ENCODE measurements around the gene TPCN2.

The TPCN2 gene

DNA sequence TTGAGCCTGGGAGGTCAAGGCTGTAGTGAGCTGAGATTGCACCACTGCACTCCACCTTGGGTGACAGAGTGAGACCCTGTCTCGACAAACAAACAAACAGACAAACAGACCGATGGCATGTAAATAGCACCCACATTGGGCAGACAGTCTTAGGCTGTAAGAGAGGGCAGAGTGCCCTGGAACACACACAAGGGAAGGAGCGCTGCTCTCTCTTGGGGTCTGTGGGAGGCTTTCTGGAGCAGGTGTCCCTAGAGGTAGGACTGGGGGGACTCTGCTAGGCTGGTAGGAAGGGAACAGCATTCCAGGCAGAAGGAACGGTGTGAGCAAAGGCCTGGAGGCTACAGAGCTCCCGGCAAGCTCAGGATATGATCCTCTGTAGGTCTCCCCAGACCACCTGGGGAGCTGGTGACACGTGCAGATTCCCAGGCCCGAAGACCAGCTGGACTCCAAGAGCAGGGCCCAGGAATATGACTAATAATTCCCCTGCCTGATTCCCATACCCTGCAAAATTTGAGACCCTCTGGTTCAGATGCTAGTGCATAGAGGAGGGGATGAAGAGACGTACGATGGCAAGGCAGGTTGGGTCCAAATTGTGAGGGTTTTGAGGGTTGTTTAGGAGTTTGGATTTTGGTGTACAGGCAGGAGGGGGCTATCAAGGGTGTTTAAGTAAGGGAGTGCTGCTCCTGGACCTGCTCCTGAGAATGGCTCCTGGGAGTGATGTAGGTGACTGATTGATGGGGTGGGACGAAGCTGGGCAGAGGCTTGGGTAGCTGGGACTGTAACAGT lies 118.6 kb downstream of the TPCN2 start:
- DNase-seq (ENCODE audit: low read depth) = no peak

DNA sequence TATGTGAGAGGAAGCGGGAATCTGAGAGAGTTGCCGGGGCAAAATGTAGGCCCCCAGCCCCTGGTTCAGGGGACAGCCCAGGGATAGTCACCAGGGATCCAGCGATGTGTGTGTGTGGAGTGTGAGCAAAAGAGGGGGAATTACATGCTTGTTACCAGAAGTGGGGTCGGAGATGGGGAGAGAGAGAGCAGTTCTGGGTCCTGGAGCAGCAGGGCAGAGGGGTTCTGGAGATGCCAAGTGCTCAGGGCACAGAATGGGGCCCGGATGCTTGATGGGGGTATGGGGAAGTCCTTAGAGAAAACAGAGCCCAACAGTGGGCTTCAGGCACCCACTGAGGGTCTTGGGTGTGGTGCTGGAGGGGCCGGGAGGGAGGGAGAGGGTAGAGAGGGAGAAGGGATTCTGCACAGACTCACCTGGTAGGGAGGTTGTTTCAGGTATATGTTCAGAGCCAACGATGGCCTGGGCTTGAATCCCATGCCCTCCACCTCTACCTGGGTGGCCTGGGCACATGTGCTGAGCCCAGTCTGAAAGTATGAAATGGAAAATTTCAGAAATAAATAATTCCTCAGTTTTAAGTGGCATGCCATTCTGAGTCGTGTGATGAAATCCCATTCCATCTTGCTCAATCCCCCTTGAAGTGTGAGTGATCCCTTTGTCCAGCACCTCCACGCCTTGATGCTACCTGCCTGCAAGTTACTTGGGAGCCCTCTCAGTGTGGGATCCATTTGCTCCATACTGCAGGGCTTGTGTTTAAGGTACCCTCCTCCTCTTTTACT lies 119.4 kb downstream of the TPCN2 start:
- no peak for DNase-seq (ENCODE audit: low read depth)

DNA sequence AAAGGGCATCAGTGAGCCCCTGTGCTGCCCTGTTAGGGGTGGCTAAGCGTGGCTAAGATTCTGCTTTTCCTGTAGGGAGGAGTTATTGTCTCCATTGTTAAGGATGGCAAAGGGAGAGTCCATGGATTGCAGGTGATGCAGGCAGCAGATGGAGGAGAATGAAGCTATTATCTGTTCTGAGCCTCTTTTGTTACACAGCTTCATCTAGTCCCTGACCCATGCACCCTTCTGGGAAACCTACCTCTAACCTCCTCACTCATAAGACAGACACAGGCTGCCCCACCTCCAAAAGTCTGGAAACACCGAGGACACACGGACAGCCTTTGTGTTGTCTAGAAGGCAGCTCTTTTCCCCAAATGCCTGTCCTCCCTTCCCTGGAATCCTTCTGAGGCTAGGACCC lies 120.7 kb downstream of the TPCN2 start:
- no peak for DNase-seq (ENCODE audit: low read depth)

DNA sequence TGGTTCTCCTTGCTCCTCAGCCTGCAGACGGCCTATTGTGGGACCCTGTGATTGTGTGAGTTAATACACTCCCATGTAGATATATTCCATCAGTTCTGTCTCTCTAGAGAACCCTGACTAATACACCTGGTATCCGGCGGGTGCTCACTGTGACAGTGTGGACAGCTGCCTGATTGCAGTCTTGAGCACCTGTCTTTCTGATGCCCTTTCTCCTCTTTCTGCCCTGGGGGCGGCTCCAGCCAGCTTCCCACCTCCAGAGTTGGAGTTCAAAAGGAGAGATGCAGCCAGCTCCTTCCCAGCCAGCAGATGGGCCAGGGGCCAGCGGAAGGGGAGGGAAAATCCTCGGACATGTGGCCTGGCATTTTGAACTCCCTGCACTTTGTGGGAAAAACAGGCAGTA lies 122.0 kb downstream of the TPCN2 start:
- no peak for DNase-seq (ENCODE audit: low read depth)

DNA sequence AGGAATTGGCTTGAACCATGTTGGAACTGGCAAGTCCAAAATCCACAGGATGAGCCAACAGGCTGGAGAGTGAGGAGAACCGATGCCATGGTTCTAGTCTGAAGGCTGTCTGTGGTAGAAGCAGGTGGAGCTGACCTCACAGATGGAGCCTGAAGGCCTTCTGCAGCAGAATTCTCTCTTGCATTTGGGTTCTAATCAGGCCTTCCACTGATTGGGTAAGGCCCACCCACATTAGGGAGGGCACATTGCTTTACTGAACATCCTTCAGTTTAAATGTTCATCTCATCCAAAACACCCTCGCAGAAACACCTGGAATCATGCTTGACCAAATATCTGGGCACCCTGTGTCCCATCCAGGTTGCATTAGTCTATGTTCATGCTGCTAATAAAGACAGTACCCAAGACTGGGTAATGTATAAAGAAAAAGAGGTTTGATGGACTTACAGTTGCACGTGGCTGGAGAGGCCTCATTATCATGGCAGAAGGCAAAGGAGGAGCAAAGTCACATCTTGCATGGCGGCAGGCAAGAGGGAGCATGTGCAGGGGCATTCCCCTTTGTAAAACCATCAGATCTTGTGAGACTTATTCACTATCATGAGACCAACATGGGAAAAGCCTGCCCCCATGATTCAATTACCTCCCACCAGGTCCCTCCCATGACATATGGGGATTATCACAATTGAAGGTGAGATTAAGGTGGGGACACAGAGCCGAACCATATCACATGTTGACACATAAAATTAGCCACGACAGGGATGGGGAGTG lies 122.9 kb downstream of the TPCN2 start:
- DNase-seq (ENCODE audit: low read depth) = no peak

DNA sequence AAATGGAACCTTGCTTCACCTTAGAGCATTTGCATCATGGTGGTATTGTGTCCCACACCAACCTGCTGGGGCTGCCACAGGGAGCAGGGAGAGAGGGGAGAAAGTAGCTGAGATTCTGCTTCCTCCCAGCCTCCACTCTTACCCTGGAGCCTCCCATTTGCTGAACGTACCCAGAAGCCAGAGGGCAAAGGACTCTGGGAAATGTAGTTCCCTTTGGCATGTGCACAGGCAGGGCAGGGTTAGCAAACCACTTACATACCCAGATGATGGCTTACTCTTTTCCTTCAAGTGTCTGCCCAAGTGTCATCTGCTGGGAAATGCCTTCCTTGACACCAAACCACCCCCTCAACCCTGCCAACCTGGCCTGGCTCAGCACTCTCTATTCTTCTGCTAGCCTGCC lies 123.9 kb downstream of the TPCN2 start:
- DNase-seq (ENCODE audit: low read depth) = no peak

DNA sequence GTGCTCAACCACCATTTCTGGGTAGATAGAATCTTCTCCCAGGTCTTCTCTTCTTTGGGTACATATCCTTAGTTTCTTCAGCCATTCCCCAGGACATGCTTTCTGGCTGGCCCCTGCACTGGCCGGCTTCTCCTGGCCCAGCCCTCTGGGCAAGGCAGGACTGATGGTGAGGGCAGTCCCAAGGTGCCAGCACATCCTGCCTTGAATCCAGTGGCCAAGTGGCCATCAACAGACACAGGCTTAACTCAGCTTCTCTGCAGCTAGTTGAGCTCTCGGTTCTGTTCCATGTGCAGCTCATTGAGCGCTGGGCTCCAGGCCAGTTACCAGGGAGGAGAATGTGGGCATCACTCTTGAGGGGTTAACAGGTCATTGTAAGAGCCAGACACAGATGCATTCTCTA lies 124.6 kb downstream of the TPCN2 start:
- no peak for DNase-seq (ENCODE audit: low read depth)

DNA sequence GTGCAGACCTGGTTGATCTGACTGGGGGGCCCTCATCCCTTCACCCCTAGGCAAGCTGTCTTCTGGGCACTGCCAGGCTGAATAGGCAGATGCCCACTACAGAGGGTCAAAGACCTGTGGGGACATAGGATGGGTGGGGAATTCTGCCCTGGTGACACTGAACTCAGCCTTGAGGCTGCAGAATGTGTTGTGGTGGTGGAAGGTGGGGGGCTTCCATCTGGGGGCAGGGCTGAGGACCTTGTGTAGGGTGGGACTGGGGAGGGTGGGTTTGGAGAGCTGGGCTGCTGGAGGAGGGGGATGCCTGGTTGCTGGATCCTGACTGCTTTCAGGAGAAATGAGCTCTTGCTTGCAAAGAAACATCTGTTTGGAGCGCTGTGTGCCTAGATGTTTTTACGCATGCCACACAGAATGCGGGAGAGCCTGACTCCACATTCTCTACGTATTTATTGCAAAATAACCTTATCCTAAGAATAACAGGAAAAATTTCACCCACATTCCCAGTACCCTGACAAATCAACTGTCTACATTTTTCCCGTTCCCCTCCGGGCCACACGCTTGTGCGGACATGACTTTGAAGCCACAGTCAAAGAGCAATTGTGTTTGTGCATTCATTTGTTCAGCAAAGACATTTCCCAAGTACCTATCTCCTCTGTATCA lies 125.3 kb downstream of the TPCN2 start:
- no peak for DNase-seq (ENCODE audit: low read depth)

DNA sequence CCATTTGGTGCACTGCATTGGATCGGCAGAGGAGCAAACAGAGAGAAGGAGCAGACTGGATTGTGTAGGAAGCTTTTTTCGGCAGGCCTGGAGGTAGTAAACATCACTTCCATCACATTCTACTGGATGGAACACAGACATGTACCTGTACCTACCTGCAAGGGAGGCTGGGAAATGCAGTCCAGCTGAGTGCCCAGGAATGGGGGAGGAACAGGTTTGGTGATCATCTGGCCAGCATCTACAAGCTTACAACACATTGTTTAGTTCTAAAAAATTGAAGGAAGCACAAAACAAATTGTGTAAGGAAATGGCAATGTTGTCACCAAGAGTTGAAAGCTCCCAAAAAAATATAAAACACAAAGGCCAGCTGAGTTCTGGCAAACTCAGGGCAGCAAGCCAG lies 126.1 kb downstream of the TPCN2 start:
- no peak for DNase-seq (ENCODE audit: low read depth)

DNA sequence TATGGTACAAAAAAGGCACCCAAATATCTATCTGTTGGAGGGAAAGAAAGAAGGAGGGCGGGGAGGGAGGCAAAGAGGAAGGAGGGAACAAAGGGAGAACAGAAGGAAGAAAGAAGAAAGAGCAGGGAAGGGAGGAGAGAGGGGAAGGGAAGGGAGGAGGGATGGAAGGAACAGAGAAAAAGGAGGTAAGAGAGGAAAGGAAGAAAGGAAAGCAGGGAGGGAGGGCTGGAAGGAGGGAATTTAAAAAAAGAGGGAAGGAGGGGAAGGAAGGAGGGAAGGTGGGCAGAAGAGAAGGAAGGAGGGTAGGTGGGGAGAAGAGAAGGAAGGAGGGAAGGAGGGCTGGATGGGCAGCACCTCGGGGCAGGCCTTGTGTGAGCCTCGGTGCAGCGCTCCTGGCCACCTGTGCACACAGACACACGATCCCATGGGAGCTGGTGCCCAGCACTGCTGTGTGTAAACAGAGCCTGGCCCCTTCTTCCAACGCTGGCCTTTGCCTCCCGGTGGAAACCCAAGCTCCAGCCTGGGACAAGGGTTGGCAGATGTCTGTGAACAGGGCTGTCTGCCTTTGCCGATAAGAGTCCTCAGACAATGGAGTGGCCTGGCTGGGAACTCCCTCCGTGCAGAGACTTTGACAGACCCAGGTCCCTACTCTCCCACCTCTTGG lies 130.2 kb downstream of the TPCN2 start:
- DNase-seq (ENCODE audit: low read depth) = no peak

DNA sequence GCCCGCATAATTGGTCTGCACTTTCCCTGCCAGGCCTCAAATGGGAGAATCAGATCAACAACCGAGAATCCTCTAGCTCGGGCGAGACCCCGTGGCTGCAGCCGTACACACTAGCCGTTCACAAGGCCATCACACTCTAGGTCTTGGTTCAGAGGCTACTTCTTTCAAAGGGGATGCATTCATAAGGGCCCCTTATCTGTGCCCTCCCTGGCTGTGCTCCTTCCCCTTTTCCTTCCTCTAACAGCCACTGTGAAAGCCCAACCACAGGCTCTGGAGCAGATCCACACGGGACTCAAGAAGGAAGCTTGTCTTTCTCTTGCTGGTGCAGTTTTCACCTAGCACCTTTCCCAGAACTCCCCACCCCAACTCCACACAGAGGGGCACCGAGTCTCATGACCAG lies 131.5 kb downstream of the TPCN2 start:
- DNase-seq (ENCODE audit: low read depth) = no peak

DNA sequence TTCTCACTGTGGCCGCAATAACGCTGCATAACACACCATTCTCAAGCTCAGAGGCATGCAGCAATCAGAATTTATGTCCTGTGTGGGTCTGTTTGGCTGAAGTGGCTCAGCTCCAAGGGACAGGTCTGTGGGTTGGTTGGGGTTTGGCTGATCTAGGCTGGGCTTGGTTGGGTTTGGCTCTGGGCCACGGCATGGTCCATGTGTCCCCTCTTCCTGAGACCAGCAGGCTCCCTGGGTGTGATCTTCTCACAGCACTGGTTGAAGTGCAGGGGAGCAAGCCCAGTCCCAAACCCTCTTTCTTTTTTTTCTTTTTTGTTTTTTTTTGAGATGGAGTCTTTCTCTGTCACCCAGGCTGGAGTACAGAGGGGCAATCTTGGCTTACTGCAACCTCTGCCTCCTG lies 132.0 kb downstream of the TPCN2 start:
- DNase-seq (ENCODE audit: low read depth) = no peak

DNA sequence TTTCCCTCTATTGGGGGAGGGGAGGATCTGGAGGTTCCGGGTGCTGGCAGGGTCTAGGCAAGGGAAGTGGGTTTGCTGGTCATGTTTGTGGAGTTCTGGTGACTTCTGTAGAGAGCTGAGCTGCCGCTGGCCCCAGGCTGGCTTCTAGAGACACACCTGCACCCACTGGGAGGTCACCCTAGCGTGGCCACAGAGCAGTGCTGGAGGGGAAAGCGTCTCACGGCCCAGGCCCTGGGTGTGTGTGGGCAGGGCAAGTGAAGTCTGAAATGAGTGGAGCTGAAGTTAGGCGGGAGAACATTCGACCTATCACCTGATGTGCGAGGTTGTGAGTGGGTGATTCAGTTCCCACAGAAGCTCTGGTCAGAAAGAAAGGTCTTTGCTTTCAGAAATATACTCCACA lies 134.9 kb downstream of the TPCN2 start:
- DNase-seq (ENCODE audit: low read depth) = no peak
